ENCODE data around the gene RSF1. TPM values are rescaled to one million over a fixed set of nuclear protein-coding genes. Genes with fewer than 3 reads are reported as not detected.

RSF1 gene
- total RNA-seq, 1 experiment from 2014 or later: 43.1 TPM

DNA sequence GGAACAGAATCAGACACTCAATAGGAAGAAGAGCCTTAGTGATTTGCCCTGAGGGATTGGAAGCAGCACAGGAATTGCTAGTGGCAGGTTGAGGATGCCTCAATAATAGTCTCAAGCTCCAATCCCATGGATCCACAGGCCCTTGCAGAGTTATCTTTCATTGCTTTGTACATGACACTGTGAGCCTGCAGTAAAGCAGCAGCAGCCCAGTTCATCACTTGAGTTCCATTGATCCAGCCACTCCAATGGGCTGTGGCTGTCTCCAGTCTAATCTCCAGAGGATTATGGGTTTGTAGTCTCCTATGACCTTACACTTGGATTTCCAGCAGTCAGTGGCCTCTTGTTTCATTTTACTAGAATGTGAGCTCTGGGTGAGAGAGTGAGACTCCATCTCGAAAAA, 45.8 kb upstream of the RSF1 start:
- CTCF ChIA-PET: no interaction called here
- POLR2A ChIA-PET: no interaction called here

DNA sequence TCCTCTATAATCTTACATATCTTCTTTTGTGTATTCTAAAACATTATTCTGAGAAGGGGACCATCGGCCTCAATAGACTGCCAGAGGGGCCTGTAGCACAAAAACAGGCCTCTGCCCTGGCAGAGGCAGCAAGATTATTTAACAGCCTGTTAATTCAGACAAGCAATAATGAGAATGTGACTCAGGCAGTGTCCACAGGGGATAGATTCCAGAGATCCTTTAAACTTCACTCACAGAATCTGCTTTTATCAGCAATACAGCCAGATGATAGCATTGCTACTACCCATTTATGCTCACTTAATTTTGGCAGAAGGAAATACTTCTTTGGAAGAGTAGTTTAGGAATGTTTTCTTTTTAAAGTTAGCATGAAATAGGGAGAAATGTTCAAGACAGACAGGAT, 45.3 kb upstream of the RSF1 start:
- Histone ChIP-seq H3K36me3 (ENCODE audit: control insufficient read depth in 1 of 2, insufficient read depth in 2 of 2, low read length in 2 of 2) (no peaks in the 10 kb centered on the region), H3K4me2 (ENCODE audit: low read length) (no peak overlapping the region), H3K27me3 (ENCODE audit: insufficient read depth, low read length) (no peaks in the 10 kb centered on the region), H3K4me1 (ENCODE audit: control insufficient read depth in 1 of 2, insufficient read depth in 2 of 2, low read length in 2 of 2) (no peaks in the 10 kb centered on the region), H2AFZ (ENCODE audit: low read depth, low read length, poor library complexity, severe bottlenecking) (no peak overlapping the region), H3K27ac (ENCODE audit: low read depth, low read length) (no peak overlapping the region), H3K4me3 (replicated peaks in 1 of 2; ENCODE audit: low read depth in 1 of 2, low read length in 2 of 2) (no peak overlapping the region), H3K9ac (ENCODE audit: low read length) (no peak overlapping the region), H4K20me1 (ENCODE audit: insufficient read depth) (no peaks in the 10 kb centered on the region), H3K9me2 (ENCODE audit: insufficient read depth) (no peaks in the 10 kb centered on the region), H3K79me2 (ENCODE audit: insufficient read depth, low read length) (no peaks in the 10 kb centered on the region), H3K9me3 (ENCODE audit: control insufficient read depth in 1 of 2, insufficient read depth in 1 of 2, low read depth in 1 of 2, low read length in 2 of 2) (no peaks in the 10 kb centered on the region)
- intact Hi-C loops (cut with micrococcal nuclease): no loop called here
- POLR2A ChIA-PET: no interaction called here
- DNase-seq (ENCODE audit: low read depth, low spot score): no peak
- CTCF ChIA-PET: no interaction called here
- no peak for ATAC-seq
- BruUV-seq (replicated peaks): no TSS peak
- RAD21 ChIA-PET (ENCODE audit: low non-redundant PET in 1 of 2, low total read pairs in 2 of 2, uncharacterized antibody in 2 of 2, unreplicated experiment in 2 of 2): no interaction called here
- TF ChIP-seq SRF (IDR thresholded peaks at IDR 0.05; ENCODE audit: low read depth): no peak
- TF ChIP-seq YY1 (IDR thresholded peaks at IDR 0.05; ENCODE audit: extremely low read depth, insufficient replicate concordance, low read depth, low read length): no peak
- TF ChIP-seq, protein P1, sequence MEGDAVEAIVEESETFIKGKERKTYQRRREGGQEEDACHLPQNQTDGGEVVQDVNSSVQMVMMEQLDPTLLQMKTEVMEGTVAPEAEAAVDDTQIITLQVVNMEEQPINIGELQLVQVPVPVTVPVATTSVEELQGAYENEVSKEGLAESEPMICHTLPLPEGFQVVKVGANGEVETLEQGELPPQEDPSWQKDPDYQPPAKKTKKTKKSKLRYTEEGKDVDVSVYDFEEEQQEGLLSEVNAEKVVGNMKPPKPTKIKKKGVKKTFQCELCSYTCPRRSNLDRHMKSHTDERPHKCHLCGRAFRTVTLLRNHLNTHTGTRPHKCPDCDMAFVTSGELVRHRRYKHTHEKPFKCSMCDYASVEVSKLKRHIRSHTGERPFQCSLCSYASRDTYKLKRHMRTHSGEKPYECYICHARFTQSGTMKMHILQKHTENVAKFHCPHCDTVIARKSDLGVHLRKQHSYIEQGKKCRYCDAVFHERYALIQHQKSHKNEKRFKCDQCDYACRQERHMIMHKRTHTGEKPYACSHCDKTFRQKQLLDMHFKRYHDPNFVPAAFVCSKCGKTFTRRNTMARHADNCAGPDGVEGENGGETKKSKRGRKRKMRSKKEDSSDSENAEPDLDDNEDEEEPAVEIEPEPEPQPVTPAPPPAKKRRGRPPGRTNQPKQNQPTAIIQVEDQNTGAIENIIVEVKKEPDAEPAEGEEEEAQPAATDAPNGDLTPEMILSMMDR (IDR thresholded peaks at IDR 0.05 in 2 of 3, conservative IDR thresholded peaks at IDR 0.05 in 1 of 3; ENCODE audit: borderline replicate concordance in 1 of 3, insufficient read depth in 1 of 3, low read depth in 2 of 3, low read length in 2 of 3): no peak
- no peak for TF ChIP-seq SP1 (IDR thresholded peaks at IDR 0.05; ENCODE audit: low read depth)
- TF ChIP-seq, protein P2, sequence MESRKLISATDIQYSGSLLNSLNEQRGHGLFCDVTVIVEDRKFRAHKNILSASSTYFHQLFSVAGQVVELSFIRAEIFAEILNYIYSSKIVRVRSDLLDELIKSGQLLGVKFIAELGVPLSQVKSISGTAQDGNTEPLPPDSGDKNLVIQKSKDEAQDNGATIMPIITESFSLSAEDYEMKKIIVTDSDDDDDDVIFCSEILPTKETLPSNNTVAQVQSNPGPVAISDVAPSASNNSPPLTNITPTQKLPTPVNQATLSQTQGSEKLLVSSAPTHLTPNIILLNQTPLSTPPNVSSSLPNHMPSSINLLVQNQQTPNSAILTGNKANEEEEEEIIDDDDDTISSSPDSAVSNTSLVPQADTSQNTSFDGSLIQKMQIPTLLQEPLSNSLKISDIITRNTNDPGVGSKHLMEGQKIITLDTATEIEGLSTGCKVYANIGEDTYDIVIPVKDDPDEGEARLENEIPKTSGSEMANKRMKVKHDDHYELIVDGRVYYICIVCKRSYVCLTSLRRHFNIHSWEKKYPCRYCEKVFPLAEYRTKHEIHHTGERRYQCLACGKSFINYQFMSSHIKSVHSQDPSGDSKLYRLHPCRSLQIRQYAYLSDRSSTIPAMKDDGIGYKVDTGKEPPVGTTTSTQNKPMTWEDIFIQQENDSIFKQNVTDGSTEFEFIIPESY (IDR thresholded peaks at IDR 0.05; ENCODE audit: extremely low read depth, insufficient replicate concordance, low read length): no peak

More for the DNA sequence above, 45.8 kb upstream of the RSF1 start:
- DNase-seq (ENCODE audit: low read depth, low spot score) (no peak), ATAC-seq (no peak)
- no TSS peak for BruUV-seq (replicated peaks)
- Histone ChIP-seq H3K79me2 (ENCODE audit: insufficient read depth, low read length) (no peaks in the 10 kb centered on the region), H3K36me3 (ENCODE audit: control insufficient read depth in 1 of 2, insufficient read depth in 2 of 2, low read length in 2 of 2) (no peaks in the 10 kb centered on the region), H3K27ac (ENCODE audit: low read depth, low read length) (no peak overlapping the region), H3K9ac (ENCODE audit: low read length) (no peak overlapping the region), H3K9me3 (ENCODE audit: control insufficient read depth in 1 of 2, insufficient read depth in 1 of 2, low read depth in 1 of 2, low read length in 2 of 2) (no peaks in the 10 kb centered on the region), H3K4me1 (ENCODE audit: control insufficient read depth in 1 of 2, insufficient read depth in 2 of 2, low read length in 2 of 2) (no peaks in the 10 kb centered on the region), H2AFZ (ENCODE audit: low read depth, low read length, poor library complexity, severe bottlenecking) (no peak overlapping the region), H3K4me3 (replicated peaks in 1 of 2; ENCODE audit: low read depth in 1 of 2, low read length in 2 of 2) (no peak overlapping the region), H3K9me2 (ENCODE audit: insufficient read depth) (no peaks in the 10 kb centered on the region), H3K27me3 (ENCODE audit: insufficient read depth, low read length) (no peaks in the 10 kb centered on the region), H3K4me2 (ENCODE audit: low read length) (no peak overlapping the region), H4K20me1 (ENCODE audit: insufficient read depth) (no peaks in the 10 kb centered on the region)
- RAD21 ChIA-PET (ENCODE audit: low non-redundant PET in 1 of 2, low total read pairs in 2 of 2, uncharacterized antibody in 2 of 2, unreplicated experiment in 2 of 2): no interaction called here
- intact Hi-C loops (cut with micrococcal nuclease): no loop called here
- TF ChIP-seq EZH2phosphoT487 (IDR thresholded peaks at IDR 0.05; ENCODE audit: borderline replicate concordance) (no peak), SIN3A (IDR thresholded peaks at IDR 0.05; ENCODE audit: low read depth) (no peak), YY1 (IDR thresholded peaks at IDR 0.05; ENCODE audit: extremely low read depth, insufficient replicate concordance, low read depth, low read length) (no peak), JUND (IDR thresholded peaks at IDR 0.05) (no peak)
- TF ChIP-seq, protein P1 (IDR thresholded peaks at IDR 0.05 in 2 of 3, conservative IDR thresholded peaks at IDR 0.05 in 1 of 3; ENCODE audit: borderline replicate concordance in 1 of 3, insufficient read depth in 1 of 3, low read depth in 2 of 3, low read length in 2 of 3): no peak
- TF ChIP-seq, protein P3, sequence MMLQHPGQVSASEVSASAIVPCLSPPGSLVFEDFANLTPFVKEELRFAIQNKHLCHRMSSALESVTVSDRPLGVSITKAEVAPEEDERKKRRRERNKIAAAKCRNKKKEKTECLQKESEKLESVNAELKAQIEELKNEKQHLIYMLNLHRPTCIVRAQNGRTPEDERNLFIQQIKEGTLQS (IDR thresholded peaks at IDR 0.05): no peak

Measured in HCT116 (cell line).